Stimulated activated CD8-positive, alpha-beta memory T cell treated with anti-CD3 and anti-CD28 coated beads, Interleukin-12 subunit alpha, Interleukin-12 subunit beta, amount 100 ng/mL, for 1 hour (primary cell): ENCODE data around the gene FGD4.
"Not testable (repeated sequence)": the region's sequence is repeated elsewhere in the genome, so short reads cannot be mapped to it uniquely, and the experiment has no call there.

Experiments
- DNase-seq: peaks from one replicate; pipeline ENCODE4 v3.0.0-alpha.2; 2020; ENCODE audit warnings: low read depth

Gene FGD4

DNA sequence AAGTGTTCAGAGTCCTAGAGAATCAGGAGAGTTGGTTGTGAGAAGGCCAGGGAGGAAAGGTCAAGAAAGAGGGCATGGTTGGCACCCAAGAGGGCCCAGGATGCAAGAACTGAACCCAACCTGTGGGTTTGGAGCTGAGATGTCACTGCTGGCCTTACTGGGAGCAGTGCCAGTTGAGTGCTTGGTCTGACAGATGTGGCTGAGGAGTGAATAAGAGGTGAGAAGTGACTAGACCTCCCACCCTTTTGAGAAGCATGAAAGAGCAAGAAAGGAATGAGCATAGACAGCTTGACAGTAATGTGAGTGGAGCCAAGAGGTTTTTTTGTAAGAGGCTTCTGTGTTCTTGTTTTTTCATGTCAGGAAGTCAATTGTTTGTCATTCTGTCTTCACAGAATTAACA, 95.3 kb downstream of the FGD4 start:
- no peak for DNase-seq

DNA sequence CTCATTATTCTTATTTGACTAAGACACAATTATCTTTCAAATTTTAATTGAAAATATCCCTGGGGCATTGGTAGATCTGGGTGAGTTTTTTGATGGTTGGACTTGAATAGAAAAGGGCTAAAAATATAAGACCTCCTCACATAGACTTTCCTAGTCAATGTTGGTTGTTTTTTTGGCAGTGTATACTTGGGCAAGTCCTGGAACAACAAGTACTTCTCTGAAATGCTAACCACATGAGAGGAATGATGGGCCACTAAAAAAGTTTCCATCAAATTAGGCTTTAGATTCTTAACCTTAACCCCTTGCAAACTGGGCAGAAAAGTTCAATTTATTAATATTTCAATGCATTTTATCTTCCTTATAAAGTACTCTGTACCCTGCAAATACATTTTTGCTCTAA, 97.6 kb downstream of the FGD4 start:
- DNase-seq: no peak

DNA sequence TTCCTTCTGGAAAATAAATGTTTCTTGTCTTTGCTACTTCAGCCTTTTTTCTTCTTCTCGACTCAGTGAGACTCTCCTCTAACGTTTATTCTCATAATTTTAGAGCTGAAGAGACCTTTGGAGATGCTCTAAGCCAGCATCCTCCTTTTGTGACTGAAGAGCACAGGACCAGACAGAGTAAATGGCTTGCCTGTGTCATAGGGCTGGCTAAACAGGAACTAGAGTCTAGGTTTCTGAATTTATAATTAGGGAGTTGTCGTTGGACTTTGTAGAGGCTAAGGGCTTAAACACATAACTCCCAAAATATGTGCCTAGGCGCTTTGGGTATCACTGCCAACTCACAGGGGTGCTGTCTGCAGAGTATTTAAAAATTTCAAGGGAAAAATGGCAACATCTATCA, 98.5 kb downstream of the FGD4 start:
- no peak for DNase-seq

DNA sequence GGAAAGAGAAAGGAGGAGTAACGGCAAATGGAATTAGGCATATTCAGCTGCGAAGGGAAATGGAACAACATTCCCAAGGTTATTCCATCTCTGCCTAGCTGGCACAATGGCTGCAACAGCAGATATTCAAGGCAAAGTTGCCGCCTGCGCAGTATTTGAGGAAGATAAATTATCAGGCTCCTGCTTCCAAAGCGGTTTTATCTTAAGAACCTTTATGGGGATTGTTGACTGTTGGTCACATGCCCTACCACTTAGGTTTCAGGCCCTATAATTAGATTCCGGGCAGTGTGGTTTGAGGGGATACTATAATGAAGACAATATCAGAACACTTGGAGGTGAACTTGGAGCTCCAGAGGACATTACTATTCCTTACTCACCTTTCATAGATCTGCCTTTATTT, 99.7 kb downstream of the FGD4 start:
- no peak for DNase-seq

GRCh38 chr12:32501835-32502333, 102.5 kb downstream of the FGD4 start:
- no peak for DNase-seq

DNA sequence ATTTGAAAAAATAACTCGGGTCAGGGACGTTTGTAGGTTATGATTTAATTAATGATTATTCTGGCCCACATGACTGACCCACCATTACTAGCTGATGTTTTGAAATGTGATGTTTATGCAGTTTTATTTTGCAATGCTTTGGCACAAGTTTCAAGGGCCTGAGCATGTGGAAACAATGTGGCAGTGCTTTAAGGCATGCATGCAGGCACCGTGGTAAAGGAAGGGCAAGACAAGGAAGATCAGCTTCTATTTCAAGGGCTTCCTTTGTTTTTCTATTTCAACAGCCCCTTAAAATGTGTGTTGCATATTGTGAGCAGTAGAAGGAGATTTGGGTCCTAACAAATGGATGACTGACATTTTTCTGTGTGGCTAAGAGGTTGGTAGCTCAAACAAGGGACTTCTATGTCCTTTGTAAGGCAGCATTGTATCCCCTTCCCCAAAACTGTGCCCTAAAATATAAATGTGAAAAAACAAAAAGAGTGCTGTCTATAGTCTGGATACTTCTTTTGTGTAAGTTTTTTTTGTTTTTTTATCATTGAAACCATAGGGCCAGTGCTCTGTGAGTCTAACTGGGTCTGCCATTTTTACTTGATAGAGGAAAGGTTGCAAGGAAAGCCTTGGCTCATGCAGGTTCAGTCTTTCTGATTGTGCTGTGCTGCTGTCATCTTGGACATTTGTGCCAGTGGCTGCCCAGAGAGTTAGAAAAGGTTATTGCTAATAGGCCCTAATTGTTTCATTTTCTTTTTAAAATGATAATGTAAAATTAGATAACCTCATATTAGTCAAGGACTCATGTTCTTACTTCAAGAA, 103.5 kb downstream of the FGD4 start:
- no peak for DNase-seq

GRCh38 chr12:32503730-32504129, 104.4 kb downstream of the FGD4 start:
- no peak for DNase-seq

DNA sequence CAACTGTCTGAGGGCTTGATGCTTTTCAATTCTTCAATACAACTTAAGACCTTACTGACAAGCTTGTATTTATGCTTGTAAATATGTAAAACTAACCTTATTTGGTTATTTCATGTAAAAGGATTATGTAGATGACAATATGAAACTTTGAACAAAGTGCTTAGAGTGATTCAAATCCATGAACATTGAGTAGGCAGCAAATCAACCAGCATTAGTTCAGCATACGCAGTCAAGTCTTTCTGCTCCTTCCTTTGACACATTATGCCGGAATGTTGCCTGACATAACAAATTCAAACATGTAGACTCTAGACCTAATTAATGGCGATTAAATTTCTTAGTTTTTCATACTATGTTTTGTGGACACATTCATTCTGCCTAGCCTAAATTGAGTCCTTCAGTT, 105.2 kb downstream of the FGD4 start:
- no peak for DNase-seq

GRCh38 chr12:32505067-32505945, 105.9 kb downstream of the FGD4 start:
- no peak for DNase-seq

DNA sequence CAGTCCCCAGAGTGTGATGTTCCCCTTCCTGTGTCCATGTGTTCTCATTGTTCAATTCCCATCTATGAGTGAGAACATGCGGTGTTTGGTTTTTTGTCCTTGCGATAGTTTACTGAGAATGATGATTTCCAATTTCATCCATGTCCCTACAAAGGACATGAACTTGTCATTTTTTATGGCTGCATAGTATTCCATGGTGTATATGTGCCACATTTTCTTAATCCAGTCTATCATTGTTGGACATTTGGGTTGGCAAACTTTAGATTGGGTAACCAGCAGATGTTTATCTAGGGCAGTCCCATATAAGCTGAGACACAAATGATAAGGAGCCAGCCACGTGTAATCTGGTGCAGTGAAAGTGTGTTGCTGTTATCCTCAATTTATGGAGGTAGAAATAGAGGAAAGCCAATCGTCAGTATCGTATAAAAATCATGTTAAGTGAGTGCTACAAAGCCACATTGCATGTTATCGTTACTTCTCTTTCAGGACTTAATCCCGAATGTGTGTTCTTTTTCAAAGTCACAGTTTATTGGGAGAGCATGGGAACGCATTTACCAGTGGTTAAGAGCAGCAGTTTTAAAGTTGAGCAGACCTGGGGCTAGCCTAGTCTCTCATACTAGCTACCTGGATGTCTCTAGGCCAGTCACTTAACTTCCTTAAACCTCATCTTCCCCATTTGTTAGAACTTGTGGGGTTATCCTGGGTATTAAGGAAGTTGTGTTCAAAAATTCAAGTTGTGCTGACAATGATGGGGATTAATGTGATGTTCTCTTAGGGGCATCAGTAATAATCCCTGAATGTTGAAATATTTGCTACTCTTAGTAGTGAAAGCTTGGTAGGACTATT, 108.0 kb downstream of the FGD4 start:
- not testable (repeated sequence) for DNase-seq

GRCh38 chr12:32507942-32508320, 108.6 kb downstream of the FGD4 start:
- no peak for DNase-seq

GRCh38 chr12:32508626-32509025, 109.3 kb downstream of the FGD4 start:
- no peak for DNase-seq

GRCh38 chr12:32509328-32510091, 110.2 kb downstream of the FGD4 start:
- no peak for DNase-seq

GRCh38 chr12:32511976-32512375, 112.6 kb downstream of the FGD4 start:
- not testable (repeated sequence) for DNase-seq

DNA sequence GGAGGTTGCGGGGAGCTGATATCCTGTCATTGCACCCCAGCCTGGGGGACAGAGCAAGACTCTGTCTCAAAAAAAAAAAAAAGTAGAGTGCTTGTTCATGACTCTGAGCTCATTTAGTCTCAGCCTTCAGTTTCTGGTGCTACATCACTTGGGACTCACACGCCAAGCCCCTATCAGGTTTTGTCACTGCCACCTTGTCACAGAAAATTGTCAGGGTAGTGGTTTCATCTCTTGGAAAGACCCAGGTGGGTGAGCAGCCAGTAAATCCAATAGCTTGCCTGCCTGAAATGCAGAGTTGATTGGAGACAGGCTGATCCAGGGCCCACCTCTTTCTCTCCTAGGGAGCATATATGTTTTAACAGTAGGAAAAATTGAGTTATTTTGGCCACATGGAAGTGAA, 113.0 kb downstream of the FGD4 start:
- DNase-seq: no peak

GRCh38 chr12:32512910-32513309, 113.6 kb downstream of the FGD4 start:
- no peak for DNase-seq

GRCh38 chr12:32515137-32515873, 115.9 kb downstream of the FGD4 start:
- no peak for DNase-seq

DNA sequence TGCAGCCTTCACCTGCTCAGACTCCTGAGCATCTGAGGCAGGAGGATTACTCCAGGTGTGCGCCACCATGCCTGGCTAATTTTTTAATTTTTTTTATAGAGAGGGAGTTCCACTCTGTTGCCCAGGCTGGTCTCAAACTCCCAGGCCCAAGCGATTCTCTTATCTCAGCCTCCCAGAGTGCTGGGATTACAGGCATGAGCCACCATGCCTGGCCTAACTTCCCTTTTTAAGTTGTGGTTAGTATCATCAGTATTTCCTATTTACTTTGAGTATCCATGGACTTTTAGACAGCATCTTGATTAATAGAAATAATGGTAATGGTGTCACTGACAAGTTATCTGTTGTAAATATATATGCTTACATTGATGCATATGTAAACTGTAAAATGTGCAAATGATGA, 116.9 kb downstream of the FGD4 start:
- no peak for DNase-seq

DNA sequence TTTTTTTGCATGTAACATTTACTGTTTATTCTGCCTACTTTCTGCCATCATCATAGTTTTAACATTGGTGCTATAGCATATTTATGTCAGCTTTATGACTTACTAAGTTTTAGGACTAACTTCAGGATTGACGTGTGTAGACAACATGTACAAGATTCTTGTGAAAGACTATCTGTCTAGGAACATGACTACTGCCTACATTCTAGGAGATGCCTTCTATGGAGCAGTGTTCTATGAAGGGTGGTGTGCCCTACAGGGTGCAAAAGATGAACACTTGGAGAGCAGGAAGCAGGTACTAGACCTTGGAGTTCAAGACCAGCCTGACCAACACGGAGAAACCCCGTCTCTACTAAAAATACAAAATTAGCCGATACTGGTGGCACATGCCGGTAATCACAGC, 118.6 kb downstream of the FGD4 start:
- DNase-seq: no peak

DNA sequence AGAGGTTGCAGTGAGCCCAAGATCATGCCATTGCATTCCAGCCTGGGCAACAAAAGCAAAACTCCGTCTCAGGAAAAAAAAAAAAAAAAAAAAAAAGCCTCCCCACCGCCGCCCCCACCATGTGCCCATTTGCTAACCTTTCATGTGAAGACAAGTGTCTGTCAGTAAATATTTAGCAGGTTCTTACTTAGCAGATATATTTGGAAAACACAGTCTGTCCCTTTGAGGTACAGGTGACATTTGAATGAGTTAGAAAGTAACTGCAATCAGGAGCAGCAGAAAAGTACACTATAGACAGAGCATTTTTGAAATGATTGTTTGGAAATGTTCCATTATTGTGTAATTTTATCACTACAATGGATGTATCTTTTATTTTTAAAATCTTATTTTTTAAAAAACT, 119.7 kb downstream of the FGD4 start:
- no peak for DNase-seq
